Putamen (tissue), 1 donor: ENCODE measurements around the gene VPS35L.

Experiments
- DNase-seq: peaks from one replicate; pipeline ENCODE4 v3.0.0-alpha.2; 2016; ENCODE audit warnings: low spot score

The VPS35L gene

GRCh38 chr16:19749571-19750080 lies 194.1 kb downstream of the VPS35L start:
- DNase-seq, result no peak
